Testis (tissue), 2 donors: ENCODE measurements around the gene GPR6.

Experiments
- CTCF ChIP-seq, 3 experiments: fragments of 450-650 bp in 2 of 3; fragments of 200-600 bp in 1 of 3; sonication (generic) in 1 of 3; IDR thresholded peaks; one replicate each; pipeline ENCODE4 v1.5.1; 2016 to 2019; ENCODE audit warnings: antibody characterized with exemption in 3 of 3, mild to moderate bottlenecking in 2 of 3, moderate library complexity in 1 of 3
- POLR2A ChIP-seq: fragments of 450-650 bp; IDR thresholded peaks from one replicate; pipeline ENCODE4 v1.6.1; 2017; ENCODE audit warnings: antibody characterized with exemption, mild to moderate bottlenecking, moderate library complexity

- TF ChIP-seq POLR2A: no peak
- TF ChIP-seq CTCF (IDR thresholded peaks at IDR 0.05): no peak
Observed at GRCh38 chr6:109998159-109998785, 20.2 kb downstream of the GPR6 start.
